Caco-2 (cell line): ENCODE results near the gene RASGEF1C. TPM values are rescaled to one million over a fixed set of nuclear protein-coding genes. Genes with fewer than 3 reads are reported as not detected.

Source experiments
- BruUV-seq: library from RNA; stranded (reverse); fragments of 400-500 nt; replicated peaks from 2 replicates; lab custom pipeline; 2021; lab: Mats Ljungman, UMichigan
- CTCF ChIA-PET: fragments of 300-600 bp; sonication (Branson Sonifier 250); formaldehyde crosslinking; loops from one replicate; lab custom pipeline; 2022; ENCODE audit warnings: antibody characterized with exemption; lab: Charles Lee
- POLR2A ChIA-PET: fragments of 300-600 bp; sonication (Branson Sonifier 250); formaldehyde crosslinking; loops from one replicate; lab custom pipeline; 2022; ENCODE audit warnings: antibody characterized with exemption; lab: Charles Lee
- DNase-seq, 2 experiments: peaks; one replicate each; pipeline versions ENCODE4 v3.0.0 to v3.0.0-alpha.2; 2020 to 2022
- H3K27me3 ChIP-seq: replicated peaks from 2 replicates; pipeline ENCODE4 v1.6.0; 2011; ENCODE audit warnings: low read length; ENCODE audit not compliant: control insufficient read depth, insufficient read depth
- H3K36me3 ChIP-seq: 2 replicates; pipeline ENCODE4 v1.5.1; 2011; ENCODE audit warnings: low read length; ENCODE audit not compliant: control insufficient read depth, insufficient read depth
- H3K4me1 ChIP-seq: fragments of 250-450 bp; sonication (Bioruptor Pico); 2 replicates; pipeline ENCODE4 v1.5.1; 2020; ENCODE audit warnings: mild to moderate bottlenecking
- H3K4me3 ChIP-seq: 2 replicates; pipeline ENCODE4 v1.5.1; 2011; ENCODE audit warnings: low read depth, mild to moderate bottlenecking, control low read depth, low read length
- H3K9me3 ChIP-seq: fragments of 250-450 bp; sonication (Bioruptor Pico); 2 replicates; pipeline ENCODE4 v1.5.1; 2020; ENCODE audit warnings: mild to moderate bottlenecking, moderate library complexity
- H3K27ac Mint-ChIP-seq: one replicate; pipeline ENCODE4 v1.8.0; 2022; ENCODE audit warnings: mixed read lengths; ENCODE audit not compliant: unreplicated experiment
- H3K27me3 Mint-ChIP-seq: one replicate; pipeline ENCODE4 v1.8.0; 2022; ENCODE audit warnings: mixed read lengths; ENCODE audit not compliant: insufficient read depth, unreplicated experiment
- H3K36me3 Mint-ChIP-seq: one replicate; pipeline ENCODE4 v1.8.0; 2022; ENCODE audit warnings: mild to moderate bottlenecking, mixed read lengths; ENCODE audit not compliant: insufficient read depth, unreplicated experiment
- H3K4me1 Mint-ChIP-seq: one replicate; pipeline ENCODE4 v1.8.0; 2022; ENCODE audit warnings: low read depth, mixed read lengths; ENCODE audit not compliant: unreplicated experiment
- H3K4me3 Mint-ChIP-seq: one replicate; pipeline ENCODE4 v1.8.0; 2022; ENCODE audit warnings: mild to moderate bottlenecking, moderate library complexity, mixed read lengths; ENCODE audit not compliant: unreplicated experiment
- H3K9me3 Mint-ChIP-seq: one replicate; pipeline ENCODE4 v1.8.0; 2022; ENCODE audit warnings: mixed read lengths; ENCODE audit not compliant: unreplicated experiment
- CTCF ChIP-seq, 2 experiments: fragments of 200-600 bp in 1 of 2; IDR thresholded peaks; 1 replicate in 1 of 2; 2 replicates in 1 of 2; pipeline versions ENCODE4 v1.5.1 to v1.8.0; 2011 to 2022; ENCODE audit warnings: antibody characterized with exemption in 1 of 2, control low read depth in 1 of 2, inconsistent platforms in 1 of 2, low read depth in 1 of 2, low read length in 1 of 2, mild to moderate bottlenecking in 1 of 2, moderate library complexity in 1 of 2; ENCODE audit not compliant: insufficient read depth in 1 of 2, severe bottlenecking in 1 of 2, unreplicated experiment in 1 of 2
- intact Hi-C: fragments of 100-400 bp; cut with micrococcal nuclease; formaldehyde crosslinking; loops from one replicate; pipeline ENCODE4 v1.10.0; 2022; ENCODE audit not compliant: unreplicated experiment
- total RNA-seq: library from RNA; stranded (reverse); gene quantifications from 2 replicates; pipeline ENCODE4 v1.2.3, GENCODE V29; 2022

Gene RASGEF1C
- total RNA-seq, 1 experiment from 2014 or later, result not detected

- CTCF ChIA-PET, result no interaction called here
- Mint-ChIP-seq H3K9me3 (peaks cover 26% of the 10 kb centered on the region), H3K4me3 (no peak overlapping the region), H3K27ac (no peak overlapping the region), H3K4me1 (no peaks in the 10 kb centered on the region), H3K27me3 (peaks cover 13% of the 10 kb centered on the region), H3K36me3 (no peaks in the 10 kb centered on the region)
- Histone ChIP-seq H3K36me3 (no peaks in the 10 kb centered on the region), H3K4me1 (no peaks in the 10 kb centered on the region), H3K4me3 (no peak overlapping the region), H3K27me3 (no peaks in the 10 kb centered on the region; the same call in 1 of the 2 replicates), H3K9me3 (peaks cover 18% of the 10 kb centered on the region)
- no peak for TF ChIP-seq CTCF (IDR thresholded peaks at IDR 0.05; ENCODE audit: insufficient read depth in 1 of 2, low read depth in 1 of 2, low read length in 1 of 2, severe bottlenecking in 1 of 2, unreplicated experiment in 1 of 2)
- BruUV-seq, result no TSS peak
- intact Hi-C loops, result no loop called here
- POLR2A ChIA-PET, result no interaction called here
- no peak for DNase-seq
Observed at GRCh38 chr5:180103487-180104167, 105.4 kb downstream of the RASGEF1C start.

DNA sequence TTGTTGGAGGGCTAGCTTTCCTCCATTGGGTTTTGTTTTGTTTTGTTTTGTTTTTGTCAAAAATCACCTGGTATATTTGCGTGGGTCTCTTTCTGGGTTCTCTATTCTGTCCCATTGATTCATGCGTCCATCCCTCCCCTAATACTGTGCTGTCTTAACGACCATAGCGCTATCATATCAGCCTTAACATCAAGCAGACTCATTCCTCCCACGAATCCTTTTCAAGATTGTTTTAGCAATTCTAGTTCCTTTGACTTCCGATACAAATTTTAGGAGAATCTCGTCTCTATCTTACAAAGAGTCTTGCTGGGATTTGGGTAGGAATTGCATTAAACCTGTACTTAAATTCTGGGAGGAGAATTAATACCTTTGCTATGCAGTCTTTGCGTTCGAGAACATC, 106.4 kb downstream of the RASGEF1C start:
- no TSS peak for BruUV-seq
- Histone ChIP-seq H3K36me3 (no peaks in the 10 kb centered on the region), H3K4me1 (no peaks in the 10 kb centered on the region), H3K4me3 (no peak overlapping the region), H3K27me3 (no peaks in the 10 kb centered on the region; the same call in 1 of the 2 replicates), H3K9me3 (peaks cover 16% of the 10 kb centered on the region)
- Mint-ChIP-seq H3K36me3 (no peaks in the 10 kb centered on the region), H3K27me3 (peaks cover 13% of the 10 kb centered on the region), H3K27ac (no peak overlapping the region), H3K9me3 (peaks cover 19% of the 10 kb centered on the region), H3K4me1 (no peaks in the 10 kb centered on the region), H3K4me3 (no peak overlapping the region)
- intact Hi-C loops, result no loop called here
- no peak for TF ChIP-seq CTCF (IDR thresholded peaks at IDR 0.05; ENCODE audit: insufficient read depth in 1 of 2, low read depth in 1 of 2, low read length in 1 of 2, severe bottlenecking in 1 of 2, unreplicated experiment in 1 of 2)
- no peak for DNase-seq
- ChIA-PET POLR2A (no interaction called here), CTCF (no interaction called here)

GRCh38 chr5:180101451-180102105, 107.4 kb downstream of the RASGEF1C start:
- intact Hi-C loops, result no loop called here
- H3K36me3 ChIP-seq, result no peaks in the 10 kb centered on the region
- peaks cover 13% of the 10 kb centered on the region for H3K27me3 Mint-ChIP-seq
- H3K27ac Mint-ChIP-seq, result no peak overlapping the region
- H3K4me1 ChIP-seq, result no peaks in the 10 kb centered on the region
- H3K4me1 Mint-ChIP-seq, result no peaks in the 10 kb centered on the region
- DNase-seq, result no peak
- no peak for TF ChIP-seq CTCF (IDR thresholded peaks at IDR 0.05; ENCODE audit: insufficient read depth in 1 of 2, low read depth in 1 of 2, low read length in 1 of 2, severe bottlenecking in 1 of 2, unreplicated experiment in 1 of 2)
- H3K4me3 Mint-ChIP-seq, result no peak overlapping the region
- ChIA-PET POLR2A (no interaction called here), CTCF (no interaction called here)
- no peaks in the 10 kb centered on the region; the same call in 1 of the 2 replicates for H3K27me3 ChIP-seq
- peaks cover 8% of the 10 kb centered on the region for H3K9me3 Mint-ChIP-seq
- H3K4me3 ChIP-seq, result no peak overlapping the region
- H3K9me3 ChIP-seq, result peaks cover 6% of the 10 kb centered on the region; the same call in 1 of the 2 replicates
- BruUV-seq, result no TSS peak
- H3K36me3 Mint-ChIP-seq, result no peaks in the 10 kb centered on the region
